HCEC 1CT (cell line): ENCODE measurements around the gene SOX18.

ENCODE experiments used
- DNase-seq: peaks from one replicate; pipeline ENCODE4 v3.0.0-alpha.2; 2017

Gene SOX18

GRCh38 chr20:64051561-64052325 is 2.3 kb upstream of the SOX18 start:
- no peak for DNase-seq

- DNase-seq = no peak
Observed at GRCh38 chr20:64051033-64051452, 1.6 kb upstream of the SOX18 start.

GRCh38 chr20:64050261-64051032 is 1.0 kb upstream of the SOX18 start:
- DNase-seq = no peak

GRCh38 chr20:64049878-64050260 is 430 bp upstream of the SOX18 start:
- DNase-seq = no peak

- DNase-seq = no peak
Observed at GRCh38 chr20:64048402-64049044, 916 bp downstream of the SOX18 start.

- DNase-seq = no peak
Observed at GRCh38 chr20:64047968-64048401, 1.5 kb downstream of the SOX18 start.

GRCh38 chr20:64047046-64047389 is 2.4 kb downstream of the SOX18 start:
- no peak for DNase-seq

- DNase-seq = no peak
Observed at GRCh38 chr20:64045346-64046011, 4.0 kb downstream of the SOX18 start.

- DNase-seq = peak; percentile 15
Observed at GRCh38 chr20:64044484-64045247, 4.8 kb downstream of the SOX18 start.

- DNase-seq = no peak
Observed at GRCh38 chr20:64043768-64044167, 5.7 kb downstream of the SOX18 start.

- DNase-seq = no peak
Observed at GRCh38 chr20:64042054-64042781, 7.2 kb downstream of the SOX18 start.

GRCh38 chr20:64041781-64042053 is 7.7 kb downstream of the SOX18 start:
- no peak for DNase-seq

- no peak for DNase-seq
Observed at GRCh38 chr20:64041040-64041780, 8.2 kb downstream of the SOX18 start.

- no peak for DNase-seq
Observed at GRCh38 chr20:64040231-64041039, 9.0 kb downstream of the SOX18 start.

GRCh38 chr20:64039293-64040160 is 9.9 kb downstream of the SOX18 start:
- no peak for DNase-seq

- peak; percentile 55 for DNase-seq
Observed at GRCh38 chr20:64038565-64039292, 10.7 kb downstream of the SOX18 start.

- no peak for DNase-seq
Observed at GRCh38 chr20:64038224-64038564, 11.2 kb downstream of the SOX18 start.

GRCh38 chr20:64037498-64038213 is 11.8 kb downstream of the SOX18 start:
- DNase-seq = no peak
